ENCODE results near the gene MANEA. TPM values are rescaled to one million over a fixed set of nuclear protein-coding genes. Genes with fewer than 3 reads are reported as not detected.
A peak's percentile ranks its signal among the peaks of the same experiment; 100 is the strongest.

MANEA gene
- total and polyA plus RNA-seq, 2 of the 13 experiments (the other 11 are each of a cell fraction or from before 2014, with no cell fraction given) = 10.0 to 10.9 TPM

DNA sequence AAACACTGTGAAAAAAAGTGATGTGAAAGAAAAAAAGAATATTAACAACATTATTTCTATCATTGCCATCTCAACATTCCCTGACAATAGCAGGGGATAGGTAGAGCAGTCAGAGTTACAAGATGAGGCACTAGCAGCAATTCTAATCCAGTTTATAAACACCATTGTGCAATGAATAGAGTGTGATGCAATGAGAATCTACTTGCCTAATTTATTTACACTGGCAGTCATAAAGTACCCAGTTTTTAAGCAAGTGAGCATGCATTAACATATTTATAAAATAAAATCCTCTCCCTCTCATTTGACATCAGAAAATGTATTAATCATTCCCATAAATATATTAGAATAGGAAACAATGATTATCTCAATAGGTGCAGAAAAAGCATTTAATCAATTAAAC, 2.5 kb upstream of the MANEA start (continued):
- no peak for TF ChIP-seq HNF1A (IDR thresholded peaks at IDR 0.05; ENCODE audit: low read depth)
- TF ChIP-seq HNF1A (CRISPR knock-in tag; IDR thresholded peaks at IDR 0.05; ENCODE audit: borderline replicate concordance) = no peak
- no peak for TF ChIP-seq REST (IDR thresholded peaks at IDR 0.05; ENCODE audit: borderline replicate concordance in 1 of 2, low read depth in 1 of 2, low read length in 2 of 2)
- TF ChIP-seq RFXANK (CRISPR knock-in tag; IDR thresholded peaks at IDR 0.05) = no peak
- TF ChIP-seq ZNF512 (CRISPR knock-in tag; IDR thresholded peaks at IDR 0.05) = no peak
- TF ChIP-seq FOXP1 (IDR thresholded peaks at IDR 0.05) = no peak
- peak; percentile 78 for TF ChIP-seq FOXP1 (CRISPR knock-in tag; IDR thresholded peaks at IDR 0.05)
- peak in 1 of 2 experiments; percentile 46; a peak in 3 of 4 replicates for TF ChIP-seq EP300 (IDR thresholded peaks at IDR 0.05; ENCODE audit: low read depth in 2 of 2, low read length in 2 of 2)
- TF ChIP-seq EP300 (CRISPR knock-in tag; IDR thresholded peaks at IDR 0.05; ENCODE audit: borderline replicate concordance) = no peak
- TF ChIP-seq NCOA2 (CRISPR knock-in tag; IDR thresholded peaks at IDR 0.05) = peak; percentile 41; the same call in 1 of the 2 replicates
- no peak for TF ChIP-seq TBX3 (IDR thresholded peaks at IDR 0.05; ENCODE audit: borderline replicate concordance)
- TF ChIP-seq ZNF644 (CRISPR knock-in tag; IDR thresholded peaks at IDR 0.05; ENCODE audit: low read depth) = peak; percentile 32; the same call in 1 of the 2 replicates
- TF ChIP-seq CEBPG (CRISPR knock-in tag; IDR thresholded peaks at IDR 0.05) = peak; percentile 97
- TF ChIP-seq HHEX (CRISPR knock-in tag; IDR thresholded peaks at IDR 0.05) = 0 out of 2 replicates have a peak, but pooled peaks have one; percentile 26
- peak; percentile 90 for TF ChIP-seq GATAD2A (CRISPR knock-in tag; IDR thresholded peaks at IDR 0.05)
- TF ChIP-seq, protein P1, sequence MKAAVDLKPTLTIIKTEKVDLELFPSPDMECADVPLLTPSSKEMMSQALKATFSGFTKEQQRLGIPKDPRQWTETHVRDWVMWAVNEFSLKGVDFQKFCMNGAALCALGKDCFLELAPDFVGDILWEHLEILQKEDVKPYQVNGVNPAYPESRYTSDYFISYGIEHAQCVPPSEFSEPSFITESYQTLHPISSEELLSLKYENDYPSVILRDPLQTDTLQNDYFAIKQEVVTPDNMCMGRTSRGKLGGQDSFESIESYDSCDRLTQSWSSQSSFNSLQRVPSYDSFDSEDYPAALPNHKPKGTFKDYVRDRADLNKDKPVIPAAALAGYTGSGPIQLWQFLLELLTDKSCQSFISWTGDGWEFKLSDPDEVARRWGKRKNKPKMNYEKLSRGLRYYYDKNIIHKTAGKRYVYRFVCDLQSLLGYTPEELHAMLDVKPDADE (CRISPR knock-in tag; IDR thresholded peaks at IDR 0.05) = no peak
- TF ChIP-seq ZC3H13 (CRISPR knock-in tag; IDR thresholded peaks at IDR 0.05) = no peak
- no peak for TF ChIP-seq FOXA1 (IDR thresholded peaks at IDR 0.05)
- TF ChIP-seq FOXA1 (CRISPR knock-in tag; IDR thresholded peaks at IDR 0.05) = peak; percentile 61
- TF ChIP-seq SMC3 (IDR thresholded peaks at IDR 0.05; ENCODE audit: low read length) = peak; percentile 25; the same call in 1 of the 2 replicates
- TF ChIP-seq, protein P2, sequence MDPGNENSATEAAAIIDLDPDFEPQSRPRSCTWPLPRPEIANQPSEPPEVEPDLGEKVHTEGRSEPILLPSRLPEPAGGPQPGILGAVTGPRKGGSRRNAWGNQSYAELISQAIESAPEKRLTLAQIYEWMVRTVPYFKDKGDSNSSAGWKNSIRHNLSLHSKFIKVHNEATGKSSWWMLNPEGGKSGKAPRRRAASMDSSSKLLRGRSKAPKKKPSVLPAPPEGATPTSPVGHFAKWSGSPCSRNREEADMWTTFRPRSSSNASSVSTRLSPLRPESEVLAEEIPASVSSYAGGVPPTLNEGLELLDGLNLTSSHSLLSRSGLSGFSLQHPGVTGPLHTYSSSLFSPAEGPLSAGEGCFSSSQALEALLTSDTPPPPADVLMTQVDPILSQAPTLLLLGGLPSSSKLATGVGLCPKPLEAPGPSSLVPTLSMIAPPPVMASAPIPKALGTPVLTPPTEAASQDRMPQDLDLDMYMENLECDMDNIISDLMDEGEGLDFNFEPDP (CRISPR knock-in tag; conservative IDR thresholded peaks at IDR 0.05) = no peak
- TF ChIP-seq ZNF138 (CRISPR knock-in tag; IDR thresholded peaks at IDR 0.05; ENCODE audit: low read depth) = no peak

Data from HepG2 (cell line).